Panc1 (cell line): ENCODE data around the gene RBM24. TPM values are rescaled to one million over a fixed set of nuclear protein-coding genes. Genes with fewer than 3 reads are reported as not detected.

Experiments
- ATAC-seq: fragments of 200-7000 bp; cut with Tn5 transposase; 2 replicates; pipeline ENCODE4 v1.9.1; 2020; ENCODE audit warnings: mild to moderate bottlenecking, moderate library complexity
- BruUV-seq: library from RNA; stranded (reverse); fragments of 400-500 nt; replicated peaks from 2 replicates; lab custom pipeline; 2021; lab: Mats Ljungman, UMichigan
- CTCF ChIA-PET: fragments of 300-600 bp; sonication (Branson Sonifier 250); formaldehyde crosslinking; loops from one replicate; lab custom pipeline; 2022; ENCODE audit warnings: antibody characterized with exemption; lab: Charles Lee
- POLR2A ChIA-PET: fragments of 300-600 bp; sonication (Branson Sonifier 250); formaldehyde crosslinking; loops from one replicate; lab custom pipeline; 2022; ENCODE audit warnings: antibody characterized with exemption; lab: Charles Lee
- DNase-seq: peaks from one replicate; pipeline ENCODE4 v3.0.0-alpha.2; 2010; ENCODE audit warnings: low read depth, low spot score
- H3K27ac ChIP-seq: 2 replicates; pipeline ENCODE4 v1.5.1; 2011; ENCODE audit warnings: mild to moderate bottlenecking, low read length, inconsistent platforms
- H3K27me3 ChIP-seq: fragments of 200-500 bp; sonication (Bioruptor generic); 2 replicates; pipeline ENCODE4 v1.6.0; 2014; ENCODE audit warnings: low read length, inconsistent platforms; ENCODE audit not compliant: control insufficient read depth, insufficient read depth
- H3K36me3 ChIP-seq: fragments of 200-500 bp; sonication (Bioruptor generic); 2 replicates; pipeline ENCODE4 v1.5.1; 2014; ENCODE audit warnings: inconsistent platforms, mild to moderate bottlenecking, low read length, moderate library complexity; ENCODE audit not compliant: control insufficient read depth, insufficient read depth
- H3K4me1 ChIP-seq: 2 replicates; pipeline ENCODE4 v1.5.1; 2011; ENCODE audit warnings: inconsistent platforms, mild to moderate bottlenecking, low read length, moderate library complexity; ENCODE audit not compliant: control insufficient read depth, insufficient read depth
- H3K4me3 ChIP-seq, 2 experiments: 2 replicates each; pipeline ENCODE4 v1.5.1; 2011 to 2012; ENCODE audit warnings: low read depth in 2 of 2, low read length in 2 of 2, mild to moderate bottlenecking in 2 of 2, inconsistent platforms in 1 of 2, moderate library complexity in 1 of 2
- H3K9me3 ChIP-seq: fragments of 200-500 bp; sonication (Bioruptor generic); 2 replicates; pipeline ENCODE4 v1.5.1; 2014; ENCODE audit warnings: low read depth, mild to moderate bottlenecking, inconsistent platforms, low read length, moderate library complexity; ENCODE audit not compliant: control insufficient read depth, insufficient read depth
- POLR2AphosphoS5 ChIP-seq: IDR thresholded peaks from 2 replicates; pipeline ENCODE4 v1.6.1; 2012; ENCODE audit warnings: mild to moderate bottlenecking, low read depth, low read length, moderate library complexity
- REST ChIP-seq, 2 experiments: IDR thresholded peaks; 2 replicates each; pipeline ENCODE4 v1.6.1; 2011 to 2012; ENCODE audit warnings: low read depth in 2 of 2, control low read depth in 1 of 2, low read length in 1 of 2, mild to moderate bottlenecking in 1 of 2, moderate library complexity in 1 of 2; ENCODE audit not compliant: insufficient read depth in 1 of 2
- SIN3A ChIP-seq: IDR thresholded peaks from 2 replicates; pipeline ENCODE4 v1.6.1; 2012; ENCODE audit warnings: low read depth, mild to moderate bottlenecking, low read length, moderate library complexity, borderline replicate concordance; ENCODE audit not compliant: insufficient read depth
- TCF7L2 ChIP-seq: IDR thresholded peaks from 2 replicates; pipeline ENCODE4 v1.6.1; 2011; ENCODE audit warnings: mild to moderate bottlenecking, low read depth, low read length, inconsistent platforms
- in situ Hi-C: cut with HindIII; loops from 2 replicates; pipeline ENCODE4 v1.10.0; 2016; ENCODE audit warnings: low sequenced_read_pairs, low pct_unique_long_range_greater_than_20kb
- intact Hi-C: fragments of 100-400 bp; cut with micrococcal nuclease; formaldehyde crosslinking; loops from one replicate; pipeline ENCODE4 v1.10.0; 2022; ENCODE audit not compliant: unreplicated experiment
- total RNA-seq: library from RNA; stranded (reverse); gene quantifications from one replicate; pipeline ENCODE4 v1.2.1, GENCODE V29; 2021; ENCODE audit not compliant: unreplicated experiment
- TF ChIP-seq, protein P1 (sequence below): fragments of 450-650 bp; IDR thresholded peaks from 2 replicates; pipeline ENCODE4 v1.5.1; 2017; ENCODE audit warnings: mild to moderate bottlenecking

RBM24 gene
- total RNA-seq, 1 experiment from 2014 or later = 23.0 TPM

DNA sequence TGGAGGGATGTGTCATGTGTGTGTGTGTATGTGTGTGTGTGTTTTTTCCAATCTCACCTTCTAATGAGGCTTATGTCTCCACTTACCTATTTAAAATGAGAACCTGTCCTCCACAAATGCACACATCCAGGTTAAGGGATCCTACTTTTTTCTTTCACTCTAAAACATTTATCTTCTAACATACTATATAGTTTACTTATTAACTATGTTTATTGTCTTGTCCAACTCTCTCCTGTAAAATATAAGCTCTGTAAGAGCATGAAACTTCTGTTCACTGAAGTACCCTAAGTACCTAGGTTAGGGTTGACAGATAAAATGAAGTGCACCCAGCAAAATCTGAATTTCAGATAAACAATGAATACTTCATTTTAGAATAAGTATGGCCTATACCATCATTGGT, 29.2 kb upstream of the RBM24 start:
- no TSS peak for BruUV-seq
- in situ Hi-C loops = no loop called here
- ChIA-PET POLR2A (no interaction called here), CTCF (no interaction called here)
- Histone ChIP-seq H3K4me1 (no peaks in the 10 kb centered on the region), H3K27ac (no peak overlapping the region), H3K9me3 (no peaks in the 10 kb centered on the region), H3K27me3 (no peaks in the 10 kb centered on the region), H3K36me3 (no peaks in the 10 kb centered on the region), H3K4me3 (no peak overlapping the region)
- ATAC-seq (no peak), DNase-seq (no peak)
- TF ChIP-seq REST (IDR thresholded peaks at IDR 0.05; ENCODE audit: insufficient read depth in 1 of 2, low read depth in 2 of 2, low read length in 1 of 2) = no peak
- no peak for TF ChIP-seq TCF7L2
- TF ChIP-seq, protein P1, sequence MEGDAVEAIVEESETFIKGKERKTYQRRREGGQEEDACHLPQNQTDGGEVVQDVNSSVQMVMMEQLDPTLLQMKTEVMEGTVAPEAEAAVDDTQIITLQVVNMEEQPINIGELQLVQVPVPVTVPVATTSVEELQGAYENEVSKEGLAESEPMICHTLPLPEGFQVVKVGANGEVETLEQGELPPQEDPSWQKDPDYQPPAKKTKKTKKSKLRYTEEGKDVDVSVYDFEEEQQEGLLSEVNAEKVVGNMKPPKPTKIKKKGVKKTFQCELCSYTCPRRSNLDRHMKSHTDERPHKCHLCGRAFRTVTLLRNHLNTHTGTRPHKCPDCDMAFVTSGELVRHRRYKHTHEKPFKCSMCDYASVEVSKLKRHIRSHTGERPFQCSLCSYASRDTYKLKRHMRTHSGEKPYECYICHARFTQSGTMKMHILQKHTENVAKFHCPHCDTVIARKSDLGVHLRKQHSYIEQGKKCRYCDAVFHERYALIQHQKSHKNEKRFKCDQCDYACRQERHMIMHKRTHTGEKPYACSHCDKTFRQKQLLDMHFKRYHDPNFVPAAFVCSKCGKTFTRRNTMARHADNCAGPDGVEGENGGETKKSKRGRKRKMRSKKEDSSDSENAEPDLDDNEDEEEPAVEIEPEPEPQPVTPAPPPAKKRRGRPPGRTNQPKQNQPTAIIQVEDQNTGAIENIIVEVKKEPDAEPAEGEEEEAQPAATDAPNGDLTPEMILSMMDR = no peak
- TF ChIP-seq POLR2AphosphoS5 = no peak
- no peak for TF ChIP-seq SIN3A
- intact Hi-C loops = no loop called here

GRCh38 chr6:17258749-17259148, 22.4 kb upstream of the RBM24 start:
- ChIA-PET POLR2A (no interaction called here), CTCF (no interaction called here)
- no peak for ATAC-seq
- DNase-seq = no peak
- in situ Hi-C loops (no loop called here), intact Hi-C loops (no loop called here)
- Histone ChIP-seq H3K27me3 (no peaks in the 10 kb centered on the region), H3K36me3 (no peaks in the 10 kb centered on the region), H3K4me1 (no peaks in the 10 kb centered on the region), H3K9me3 (no peaks in the 10 kb centered on the region), H3K4me3 (no peak overlapping the region), H3K27ac (no peak overlapping the region)
- no peak for TF ChIP-seq SIN3A
- no peak for TF ChIP-seq REST (IDR thresholded peaks at IDR 0.05; ENCODE audit: insufficient read depth in 1 of 2, low read depth in 2 of 2, low read length in 1 of 2)
- TF ChIP-seq, protein P1 = no peak
- TF ChIP-seq TCF7L2 = no peak
- no peak for TF ChIP-seq POLR2AphosphoS5
- BruUV-seq = no TSS peak
